Panc1 (cell line): Measurements from ENCODE around the gene DPH3.

Source experiments
- POLR2AphosphoS5 ChIP-seq: IDR thresholded peaks from 2 replicates; pipeline ENCODE4 v1.6.1; 2012; ENCODE audit warnings: mild to moderate bottlenecking, low read depth, low read length, moderate library complexity
- REST ChIP-seq, 2 experiments: IDR thresholded peaks; 2 replicates each; pipeline ENCODE4 v1.6.1; 2011 to 2012; ENCODE audit warnings: low read depth in 2 of 2, control low read depth in 1 of 2, low read length in 1 of 2, mild to moderate bottlenecking in 1 of 2, moderate library complexity in 1 of 2; ENCODE audit not compliant: insufficient read depth in 1 of 2
- SIN3A ChIP-seq: IDR thresholded peaks from 2 replicates; pipeline ENCODE4 v1.6.1; 2012; ENCODE audit warnings: low read depth, mild to moderate bottlenecking, low read length, moderate library complexity, borderline replicate concordance; ENCODE audit not compliant: insufficient read depth
- TF ChIP-seq, protein P1 (sequence below): fragments of 450-650 bp; IDR thresholded peaks from 2 replicates; pipeline ENCODE4 v1.5.1; 2017; ENCODE audit warnings: mild to moderate bottlenecking

GRCh38 chr3:16294844-16295243 lies 30.1 kb upstream of the DPH3 start:
- TF ChIP-seq, protein P1, sequence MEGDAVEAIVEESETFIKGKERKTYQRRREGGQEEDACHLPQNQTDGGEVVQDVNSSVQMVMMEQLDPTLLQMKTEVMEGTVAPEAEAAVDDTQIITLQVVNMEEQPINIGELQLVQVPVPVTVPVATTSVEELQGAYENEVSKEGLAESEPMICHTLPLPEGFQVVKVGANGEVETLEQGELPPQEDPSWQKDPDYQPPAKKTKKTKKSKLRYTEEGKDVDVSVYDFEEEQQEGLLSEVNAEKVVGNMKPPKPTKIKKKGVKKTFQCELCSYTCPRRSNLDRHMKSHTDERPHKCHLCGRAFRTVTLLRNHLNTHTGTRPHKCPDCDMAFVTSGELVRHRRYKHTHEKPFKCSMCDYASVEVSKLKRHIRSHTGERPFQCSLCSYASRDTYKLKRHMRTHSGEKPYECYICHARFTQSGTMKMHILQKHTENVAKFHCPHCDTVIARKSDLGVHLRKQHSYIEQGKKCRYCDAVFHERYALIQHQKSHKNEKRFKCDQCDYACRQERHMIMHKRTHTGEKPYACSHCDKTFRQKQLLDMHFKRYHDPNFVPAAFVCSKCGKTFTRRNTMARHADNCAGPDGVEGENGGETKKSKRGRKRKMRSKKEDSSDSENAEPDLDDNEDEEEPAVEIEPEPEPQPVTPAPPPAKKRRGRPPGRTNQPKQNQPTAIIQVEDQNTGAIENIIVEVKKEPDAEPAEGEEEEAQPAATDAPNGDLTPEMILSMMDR = no peak
- TF ChIP-seq POLR2AphosphoS5 = no peak
- TF ChIP-seq SIN3A = no peak
- TF ChIP-seq REST (IDR thresholded peaks at IDR 0.05; ENCODE audit: insufficient read depth in 1 of 2, low read depth in 2 of 2, low read length in 1 of 2) = no peak
